ENCODE results near the gene HOXC6. TPM values are rescaled to one million over a fixed set of nuclear protein-coding genes. Genes with fewer than 3 reads are reported as not detected.

The HOXC6 gene
- total RNA-seq, 1 experiment from 2014 or later = 10.2 TPM

GRCh38 chr12:54009171-54010052 is 18.8 kb upstream of the HOXC6 start:
- intact Hi-C loops (cut with micrococcal nuclease; ENCODE audit: unreplicated experiment) = no loop called here
- peak overlapping the region; percentile 60 for H3K4me3 Mint-ChIP-seq (ENCODE audit: unreplicated experiment)
- Histone ChIP-seq H3K4me3 (ENCODE audit: low read depth, low read length) (peak overlapping the region; percentile 63), H3K36me3 (ENCODE audit: control insufficient read depth, insufficient read depth, low read length) (no peaks in the 10 kb centered on the region; the same call in 1 of the 2 replicates), H3K4me1 (peaks cover 59% of the 10 kb centered on the region), H3K27me3 (replicated peaks; ENCODE audit: control insufficient read depth, insufficient read depth, low read length) (no peaks in the 10 kb centered on the region), H3K9me3 (no peaks in the 10 kb centered on the region)
- H3K36me3 Mint-ChIP-seq (ENCODE audit: insufficient read depth, unreplicated experiment) = peaks cover 6% of the 10 kb centered on the region
- POLR2A ChIA-PET = interaction anchor here (0.5 to 1.8 kb wide), 10 partner anchors 8 to 1672 kb away, joined by 3 to 22 read pairs (median 4); partner anchors contain the start of genes CBX5, COPZ1, HNRNPA1 and SMUG1
- TSS peak; percentile 36 for BruUV-seq (replicated peaks)
- H3K9me3 Mint-ChIP-seq (ENCODE audit: unreplicated experiment) = no peaks in the 10 kb centered on the region
- DNase-seq = no peak
- peaks cover 30% of the 10 kb centered on the region for H3K4me1 Mint-ChIP-seq (ENCODE audit: low read depth, unreplicated experiment)
- no peak for TF ChIP-seq CTCF (IDR thresholded peaks at IDR 0.05; ENCODE audit: insufficient read depth in 1 of 2, low read depth in 1 of 2, low read length in 1 of 2, severe bottlenecking in 1 of 2, unreplicated experiment in 1 of 2)
- H3K27me3 Mint-ChIP-seq (ENCODE audit: insufficient read depth, unreplicated experiment) = no peaks in the 10 kb centered on the region
- peak overlapping the region; percentile 81 for H3K27ac Mint-ChIP-seq (ENCODE audit: unreplicated experiment)
- CTCF ChIA-PET = interaction anchor here (0.6 to 5.3 kb wide), 27 partner anchors 8 to 277 kb away, joined by 3 to 84 read pairs (median 4); partner anchors contain the start of genes HOXC10, HOXC4, HOXC5 and HOXC6

GRCh38 chr12:54010053-54010971 is 17.9 kb upstream of the HOXC6 start:
- no peak for TF ChIP-seq CTCF (IDR thresholded peaks at IDR 0.05; ENCODE audit: insufficient read depth in 1 of 2, low read depth in 1 of 2, low read length in 1 of 2, severe bottlenecking in 1 of 2, unreplicated experiment in 1 of 2)
- H3K9me3 Mint-ChIP-seq (ENCODE audit: unreplicated experiment) = no peaks in the 10 kb centered on the region
- ChIA-PET POLR2A (interaction anchor here (0.6 to 0.7 kb wide), 2 partner anchors 13 to 25 kb away, joined by 3 to 15 read pairs; no protein-coding TSS in a partner anchor), CTCF (interaction anchor here (0.6 to 1.4 kb wide), 4 partner anchors 15 to 198 kb away, joined by 3 to 4 read pairs (median 3); no protein-coding TSS in a partner anchor)
- H3K27ac Mint-ChIP-seq (ENCODE audit: unreplicated experiment) = peak overlapping the region; percentile 81
- intact Hi-C loops (cut with micrococcal nuclease; ENCODE audit: unreplicated experiment) = no loop called here
- peak overlapping the region; percentile 63 for H3K4me3 ChIP-seq (ENCODE audit: low read depth, low read length)
- H3K4me3 Mint-ChIP-seq (ENCODE audit: unreplicated experiment) = peak overlapping the region; percentile 60
- no TSS peak for BruUV-seq (replicated peaks)
- DNase-seq = no peak
- H3K27me3 ChIP-seq (replicated peaks; ENCODE audit: control insufficient read depth, insufficient read depth, low read length) = no peaks in the 10 kb centered on the region
- H3K36me3 Mint-ChIP-seq (ENCODE audit: insufficient read depth, unreplicated experiment) = peaks cover 6% of the 10 kb centered on the region
- H3K4me1 Mint-ChIP-seq (ENCODE audit: low read depth, unreplicated experiment) = peaks cover 30% of the 10 kb centered on the region
- peaks cover 63% of the 10 kb centered on the region for H3K4me1 ChIP-seq
- no peaks in the 10 kb centered on the region for H3K27me3 Mint-ChIP-seq (ENCODE audit: insufficient read depth, unreplicated experiment)
- no peaks in the 10 kb centered on the region for H3K9me3 ChIP-seq
- no peaks in the 10 kb centered on the region; the same call in 1 of the 2 replicates for H3K36me3 ChIP-seq (ENCODE audit: control insufficient read depth, insufficient read depth, low read length)
